Mesenteric fat pad (tissue), 1 donor: ENCODE data around the gene ELFN2. TPM values are rescaled to one million over a fixed set of nuclear protein-coding genes. Genes with fewer than 3 reads are reported as not detected.
"Not testable (repeated sequence)": the region's sequence is repeated elsewhere in the genome, so short reads cannot be mapped to it uniquely, and the experiment has no call there.

Experiments
- DNase-seq: peaks from one replicate; pipeline ENCODE4 v3.0.0-alpha.2; 2020; ENCODE audit warnings: low spot score
- total RNA-seq: library from RNA; stranded (reverse); fragmentation: NEBNext Ultra II Directional; extraction: Animal tissue kit (Norgen Biotek cat#: 25700); gene quantifications from one replicate; pipeline ENCODE4 v1.2.1, GENCODE V29; 2021
- donor health status: DM: yes; HTN: yes; CAD: no.

Gene ELFN2
- total RNA-seq, 1 donor from 2014 or later = not detected

- no peak for DNase-seq
These were observed 89.9 kb downstream of the ELFN2 start for GRCh38 chr22:37337204-37337943.

- no peak for DNase-seq
These were observed 90.7 kb downstream of the ELFN2 start for GRCh38 chr22:37336579-37336978.

- DNase-seq = no peak
These were observed 91.5 kb downstream of the ELFN2 start for GRCh38 chr22:37335806-37336199.

GRCh38 chr22:37334859-37335805 is 92.1 kb downstream of the ELFN2 start:
- no peak for DNase-seq

GRCh38 chr22:37334461-37334858 is 92.8 kb downstream of the ELFN2 start:
- no peak for DNase-seq

- no peak for DNase-seq
These were observed 93.4 kb downstream of the ELFN2 start for GRCh38 chr22:37333724-37334460.

GRCh38 chr22:37331856-37332536 is 95.3 kb downstream of the ELFN2 start:
- DNase-seq = no peak

- DNase-seq = no peak
These were observed 96.2 kb downstream of the ELFN2 start for GRCh38 chr22:37331034-37331428.

GRCh38 chr22:37330200-37331033 is 96.9 kb downstream of the ELFN2 start:
- no peak for DNase-seq

GRCh38 chr22:37329238-37330140 is 97.8 kb downstream of the ELFN2 start:
- DNase-seq = no peak

GRCh38 chr22:37328538-37329237 is 98.6 kb downstream of the ELFN2 start:
- not testable (repeated sequence) for DNase-seq

GRCh38 chr22:37328017-37328416 is 99.3 kb downstream of the ELFN2 start:
- DNase-seq = no peak

GRCh38 chr22:37326726-37327125 is 100.6 kb downstream of the ELFN2 start:
- DNase-seq = no peak

- DNase-seq = no peak
These were observed 102.3 kb downstream of the ELFN2 start for GRCh38 chr22:37325039-37325395.

GRCh38 chr22:37324340-37325038 is 102.8 kb downstream of the ELFN2 start:
- DNase-seq = no peak

- no peak for DNase-seq
These were observed 106.3 kb downstream of the ELFN2 start for GRCh38 chr22:37320726-37321677.

- no peak for DNase-seq
These were observed 107.8 kb downstream of the ELFN2 start for GRCh38 chr22:37319469-37319868.
